Natural killer cell (primary cell): ENCODE measurements around the gene CEMP1. TPM values are rescaled to one million over a fixed set of nuclear protein-coding genes. Genes with fewer than 3 reads are reported as not detected.

Experiments used
- ATAC-seq, 3 donors: fragments of 150-1000 bp in 2 of 3; fragments of 200-7000 bp in 1 of 3; cut with Tn5 transposase; 1 replicate in 1 of 3; 2 replicates in 2 of 3; pipeline ENCODE4 v1.10.0; 2021; ENCODE audit warnings: mild to moderate bottlenecking in 2 of 3, moderate library complexity in 2 of 3
- DNase-seq, 2 donors: peaks; one replicate each; pipeline versions ENCODE4 v3.0.0 to v3.0.0-alpha.2; 2013 to 2021; ENCODE audit warnings: mixed read lengths in 1 of 2
- H3K27ac ChIP-seq: one replicate; pipeline ENCODE4 v1.5.1; 2013; ENCODE audit warnings: mild to moderate bottlenecking, low read length
- H3K27me3 ChIP-seq: one replicate; pipeline ENCODE4 v1.6.1; 2013; ENCODE audit warnings: low read length; ENCODE audit not compliant: control insufficient read depth, insufficient read depth
- H3K36me3 ChIP-seq: one replicate; pipeline ENCODE4 v1.6.1; 2013; ENCODE audit warnings: low read length; ENCODE audit not compliant: control insufficient read depth, insufficient read depth
- H3K4me1 ChIP-seq: one replicate; pipeline ENCODE4 v1.6.1; 2013; ENCODE audit warnings: low read length; ENCODE audit not compliant: control insufficient read depth, insufficient read depth
- H3K4me3 ChIP-seq: one replicate; pipeline ENCODE4 v1.5.1; 2013; ENCODE audit warnings: low read length
- H3K9me3 ChIP-seq: one replicate; pipeline ENCODE4 v1.6.1; 2013; ENCODE audit warnings: low read length; ENCODE audit not compliant: control insufficient read depth, insufficient read depth
- H3K27ac Mint-ChIP-seq, 2 donors: one replicate each; pipeline ENCODE4 v1.8.0; 2022; ENCODE audit warnings: mild to moderate bottlenecking in 2 of 2, mixed read lengths in 2 of 2, moderate library complexity in 1 of 2
- H3K27me3 Mint-ChIP-seq, 2 donors: one replicate each; pipeline ENCODE4 v1.8.0; 2022; ENCODE audit warnings: low read depth in 2 of 2, mixed read lengths in 2 of 2
- H3K36me3 Mint-ChIP-seq: one replicate; pipeline ENCODE4 v1.8.0; 2022; ENCODE audit warnings: mixed read lengths
- H3K4me1 Mint-ChIP-seq, 2 donors: one replicate each; pipeline ENCODE4 v1.8.0; 2022; ENCODE audit warnings: mixed read lengths in 2 of 2
- H3K4me3 Mint-ChIP-seq: one replicate; pipeline ENCODE4 v1.8.0; 2022; ENCODE audit warnings: mild to moderate bottlenecking, moderate library complexity, mixed read lengths
- H3K9me3 Mint-ChIP-seq, 2 donors: one replicate each; pipeline ENCODE4 v1.8.0; 2022; ENCODE audit warnings: mixed read lengths in 2 of 2
- CTCF ChIP-seq: fragments of 200-600 bp; IDR thresholded peaks from one replicate; pipeline ENCODE4 v1.8.0; 2022; ENCODE audit warnings: antibody characterized with exemption
- WGBS: methylation state at CpG from one replicate; pipeline ENCODE4 v1.1.7; 2013; ENCODE audit warnings: missing lambda C conversion rate; ENCODE audit not compliant: insufficient coverage; 5-methylcytosine and 5-hydroxymethylcytosine counted together
- intact Hi-C: fragments of 100-400 bp; cut with micrococcal nuclease; formaldehyde crosslinking; loops from one replicate; pipeline ENCODE4 v1.14.2; 2022
- total RNA-seq, 4 donors: library from RNA; stranded (reverse); fragments of 120-200 nt in 1 of 4; gene quantifications; one replicate each; pipeline versions ENCODE4 v1.2.3 to v1.2.4, GENCODE V29; 2013 to 2022

CEMP1 gene
- total RNA-seq, 3 donors from 2014 or later (not counting 1 experiment from before 2014, with no cell fraction given), result 0.28 to 0.56 (median 0.45) TPM

GRCh38 chr16:2527784-2528100, 3.5 kb downstream of the CEMP1 start:
- no peaks in the 10 kb centered on the region for H3K36me3 Mint-ChIP-seq
- no peak for TF ChIP-seq CTCF
- Histone ChIP-seq H3K27me3 (no peaks in the 10 kb centered on the region), H3K9me3 (no peaks in the 10 kb centered on the region), H3K27ac (no peak overlapping the region), H3K36me3 (peaks cover 46% of the 10 kb centered on the region), H3K4me3 (no peak overlapping the region), H3K4me1 (peaks cover 19% of the 10 kb centered on the region)
- no peak overlapping the region for H3K27ac Mint-ChIP-seq
- H3K9me3 Mint-ChIP-seq, result no peaks in the 10 kb centered on the region
- peaks cover 15 to 23% of the 10 kb centered on the region in 2 donors for H3K4me1 Mint-ChIP-seq
- no peaks in the 10 kb centered on the region for H3K27me3 Mint-ChIP-seq
- WGBS, result 97% methylated on average over 24 of the region's 24 CpGs
- DNase-seq (no peak), ATAC-seq (no peak)
- H3K4me3 Mint-ChIP-seq, result no peak overlapping the region
- intact Hi-C loops, result no loop called here

GRCh38 chr16:2527071-2527783, 4.0 kb downstream of the CEMP1 start:
- 94% methylated on average over 12 of the region's 12 CpGs for WGBS
- Mint-ChIP-seq H3K36me3 (no peaks in the 10 kb centered on the region), H3K4me3 (no peak overlapping the region)

GRCh38 chr16:2526135-2526534, 5.1 kb downstream of the CEMP1 start:
- peaks cover 4 to 11% of the 10 kb centered on the region in 2 donors for H3K4me1 Mint-ChIP-seq
- H3K4me3 Mint-ChIP-seq, result no peak overlapping the region
- H3K9me3 Mint-ChIP-seq, result no peaks in the 10 kb centered on the region
- TF ChIP-seq CTCF, result no peak
- no peak for ATAC-seq
- DNase-seq, result no peak
- H3K27me3 ChIP-seq, result no peaks in the 10 kb centered on the region
- peaks cover 46% of the 10 kb centered on the region for H3K36me3 ChIP-seq
- intact Hi-C loops, result no loop called here
- H3K4me1 ChIP-seq, result peaks cover 12% of the 10 kb centered on the region
- no peak overlapping the region for H3K27ac ChIP-seq
- no peaks in the 10 kb centered on the region for H3K9me3 ChIP-seq
- H3K27ac Mint-ChIP-seq, result no peak overlapping the region
- no peak overlapping the region for H3K4me3 ChIP-seq
- no peaks in the 10 kb centered on the region for H3K27me3 Mint-ChIP-seq
- H3K36me3 Mint-ChIP-seq, result no peaks in the 10 kb centered on the region
- 81% methylated on average over 8 of the region's 8 CpGs for WGBS

More at GRCh38 chr16:2527071-2527783, 4.0 kb downstream of the CEMP1 start:
- TF ChIP-seq CTCF, result no peak
- Mint-ChIP-seq H3K27me3 (no peaks in the 10 kb centered on the region), H3K9me3 (no peaks in the 10 kb centered on the region), H3K27ac (peak overlapping the region in 1 of 2 donors; percentile 35), H3K4me1 (peaks cover 10 to 18% of the 10 kb centered on the region in 2 donors)
- Histone ChIP-seq H3K27ac (no peak overlapping the region), H3K4me1 (peaks cover 14% of the 10 kb centered on the region), H3K4me3 (no peak overlapping the region), H3K9me3 (no peaks in the 10 kb centered on the region), H3K36me3 (peaks cover 46% of the 10 kb centered on the region), H3K27me3 (no peaks in the 10 kb centered on the region)
- ATAC-seq (no peak), DNase-seq (no peak)
- intact Hi-C loops, result no loop called here
